ENCODE data around the gene COL21A1.
"Not testable (repeated sequence)": the region's sequence is repeated elsewhere in the genome, so short reads cannot be mapped to it uniquely, and the experiment has no call there.

COL21A1 gene

GRCh38 chr6:56246881-56247653, at the start of gene COL21A1:
TSS of gene COL21A1 (minus strand) at chr6:56247580. CDS start at chr6:56182618, 64,962 bp downstream.
- no peak for DNase-seq (ENCODE audit: low read depth in 2 of 2)

GRCh38 chr6:56293781-56294180, 46.4 kb upstream of the COL21A1 start:
- no peak for DNase-seq (ENCODE audit: low read depth in 2 of 2)

GRCh38 chr6:56292505-56293181, 45.3 kb upstream of the COL21A1 start:
- DNase-seq (ENCODE audit: low read depth in 2 of 2): no peak

- DNase-seq (ENCODE audit: low read depth in 2 of 2): no peak
These were observed 44.0 kb upstream of the COL21A1 start for GRCh38 chr6:56291302-56291917.

GRCh38 chr6:56289721-56290120, 42.3 kb upstream of the COL21A1 start:
- no peak for DNase-seq (ENCODE audit: low read depth in 2 of 2)

- DNase-seq (ENCODE audit: low read depth in 2 of 2): no peak
These were observed 41.0 kb upstream of the COL21A1 start for GRCh38 chr6:56288347-56288746.

- no peak for DNase-seq (ENCODE audit: low read depth in 2 of 2)
These were observed 35.0 kb upstream of the COL21A1 start for GRCh38 chr6:56282391-56282790.

- no peak for DNase-seq (ENCODE audit: low read depth in 2 of 2)
These were observed 32.7 kb upstream of the COL21A1 start for GRCh38 chr6:56280126-56280525.

- no peak for DNase-seq (ENCODE audit: low read depth in 2 of 2)
These were observed 32.1 kb upstream of the COL21A1 start for GRCh38 chr6:56279331-56280080.

- no peak for DNase-seq (ENCODE audit: low read depth in 2 of 2)
These were observed 30.8 kb upstream of the COL21A1 start for GRCh38 chr6:56278171-56278591.

GRCh38 chr6:56270812-56271441, 23.5 kb upstream of the COL21A1 start:
- DNase-seq (ENCODE audit: low read depth in 2 of 2): no peak

- DNase-seq (ENCODE audit: low read depth in 2 of 2): no peak
These were observed 20.9 kb upstream of the COL21A1 start for GRCh38 chr6:56268266-56268665.

- DNase-seq (ENCODE audit: low read depth in 2 of 2): no peak
These were observed 18.6 kb upstream of the COL21A1 start for GRCh38 chr6:56266011-56266410.

GRCh38 chr6:56263596-56264315, 16.4 kb upstream of the COL21A1 start:
- DNase-seq (ENCODE audit: low read depth in 2 of 2): no peak

- not testable (repeated sequence) for DNase-seq (ENCODE audit: low read depth in 2 of 2)
These were observed 13.2 kb upstream of the COL21A1 start for GRCh38 chr6:56260593-56260992.

- DNase-seq (ENCODE audit: low read depth in 2 of 2): no peak
These were observed 12.1 kb upstream of the COL21A1 start for GRCh38 chr6:56259234-56260077.

GRCh38 chr6:56255349-56255748, 8.0 kb upstream of the COL21A1 start:
- no peak for DNase-seq (ENCODE audit: low read depth in 2 of 2)

- no peak for DNase-seq (ENCODE audit: low read depth in 2 of 2)
These were observed 2.9 kb upstream of the COL21A1 start for GRCh38 chr6:56250266-56250665.

GRCh38 chr6:56247654-56248122, 308 bp upstream of the COL21A1 start:
- no peak for DNase-seq (ENCODE audit: low read depth in 2 of 2)

- no peak for DNase-seq (ENCODE audit: low read depth in 2 of 2)
These were observed 869 bp downstream of the COL21A1 start for GRCh38 chr6:56246541-56246880.
